K562 (cell line): Measurements from ENCODE around the gene ESPN. TPM values are rescaled to one million over a fixed set of nuclear protein-coding genes. Genes with fewer than 3 reads are reported as not detected.
A peak's percentile ranks its signal among the peaks of the same experiment; 100 is the strongest.

ENCODE experiments used
- ATF2 ChIP-seq: sonication (generic); formaldehyde crosslinking; IDR thresholded peaks from 2 replicates; pipeline ENCODE4 v1.8.1; 2022; ENCODE audit warnings: missing genetic modification reagents
- ATF7 ChIP-seq: fragments of 450-650 bp; IDR thresholded peaks from 2 replicates; pipeline ENCODE4 v1.7.1; 2014; ENCODE audit warnings: mild to moderate bottlenecking, moderate library complexity
- CBX3 ChIP-seq, 2 experiments: IDR thresholded peaks; 1 replicate in 1 of 2; 2 replicates in 1 of 2; pipeline ENCODE4 v1.6.1; 2012; ENCODE audit warnings: inconsistent platforms in 2 of 2, low read length in 2 of 2, borderline replicate concordance in 1 of 2, control low read depth in 1 of 2
- ID3 ChIP-seq, 2 experiments: fragments of 250-450 bp in 1 of 2; fragments of 450-650 bp in 1 of 2; sonication (Bioruptor Pico) in 1 of 2; IDR thresholded peaks; 2 replicates each; pipeline versions ENCODE4 v1.6.1 to v1.8.0; 2016 to 2021; ENCODE audit warnings: mild to moderate bottlenecking in 2 of 2, moderate library complexity in 2 of 2, missing compliant biosample characterization in 1 of 2, missing genetic modification characterization in 1 of 2
- KDM4B ChIP-seq, 2 experiments: fragments of 450-650 bp in 1 of 2; sonication (generic) in 1 of 2; IDR thresholded peaks; 2 replicates each; pipeline ENCODE4 v1.6.1; 2016 to 2017; ENCODE audit warnings: borderline replicate concordance in 2 of 2, antibody characterized with exemption in 1 of 2, low read depth in 1 of 2, mild to moderate bottlenecking in 1 of 2
- KLF16 ChIP-seq: IDR thresholded peaks from 2 replicates; pipeline ENCODE4 v1.6.1; 2016; ENCODE audit warnings: antibody characterized with exemption
- MAZ ChIP-seq, 2 experiments: fragments of 450-650 bp in 1 of 2; sonication (generic) in 1 of 2; formaldehyde crosslinking; IDR thresholded peaks in 1 of 2; conservative IDR thresholded peaks in 1 of 2; 2 replicates each; pipeline versions ENCODE4 v1.4.0 to v1.5.0; 2020; ENCODE audit warnings: mild to moderate bottlenecking in 1 of 2, missing genetic modification reagents in 1 of 2
- MEF2D ChIP-seq: conservative IDR thresholded peaks from 2 replicates; pipeline ENCODE4 v1.6.1; 2016; ENCODE audit warnings: low read depth, missing genetic modification characterization, missing compliant biosample characterization
- NONO ChIP-seq, 2 experiments: fragments of 200-400 bp in 1 of 2; fragments of 450-650 bp in 1 of 2; formaldehyde crosslinking in 1 of 2; IDR thresholded peaks; 2 replicates each; pipeline ENCODE4 v1.6.1; 2017; ENCODE audit warnings: low read depth in 2 of 2, mild to moderate bottlenecking in 2 of 2, moderate library complexity in 2 of 2, low read length in 1 of 2
- SMC3 ChIP-seq: conservative IDR thresholded peaks from 2 replicates; pipeline ENCODE4 v1.6.1; 2011; ENCODE audit warnings: low read depth, low read length, improper control_type of control experiment; ENCODE audit not compliant: insufficient read depth
- TGIF2 ChIP-seq: sonication (generic); formaldehyde crosslinking; IDR thresholded peaks from 2 replicates; pipeline ENCODE4 v1.8.1; 2022; ENCODE audit warnings: mild to moderate bottlenecking, missing genetic modification reagents, moderate library complexity
- XRCC5 ChIP-seq: fragments of 200-400 bp; formaldehyde crosslinking; IDR thresholded peaks from 2 replicates; pipeline ENCODE4 v1.6.1; 2017; ENCODE audit warnings: low read depth, mild to moderate bottlenecking, low read length
- polyA plus RNA-seq, 8 experiments: library from polyadenylated mRNA; depleted of rRNA in 4 of 8; stranded (reverse) in 5 of 8; unstranded in 3 of 8; fragments of >200 nt; fragmentation: Nextera tagmentation in 2 of 8; fragmentation: Illumina TruSeq in 1 of 8; extraction: Ambion mirVana in 2 of 8; extraction: Trizol in 1 of 8; gene quantifications; 2 replicates each; pipeline versions ENCODE4 v1.2.1 to v1.2.3, GENCODE V29; 2011 to 2014; ENCODE audit warnings: inconsistent platforms in 1 of 8, missing spikeins in 1 of 8
- total RNA-seq, 7 experiments: library from RNA; depleted of rRNA in 6 of 7; stranded (reverse); fragments of >200 nt in 6 of 7; fragmentation: Illumina TruSeq in 2 of 7; extraction: Trizol in 2 of 7; gene quantifications; 2 replicates each; pipeline versions ENCODE4 v1.2.1 to v1.2.3, GENCODE V29; 2011 to 2021; ENCODE audit warnings: low replicate concordance in 1 of 7
- TF ChIP-seq, protein P1 (sequence below): IDR thresholded peaks from 3 replicates; pipeline ENCODE4 v1.6.1; 2011; ENCODE audit warnings: borderline replicate concordance, mild to moderate bottlenecking; ENCODE audit not compliant: insufficient read length, insufficient read depth
- TF ChIP-seq, protein P2 (sequence below): sonication (generic); formaldehyde crosslinking; IDR thresholded peaks from 2 replicates; pipeline ENCODE4 v1.8.0; 2022; ENCODE audit warnings: mild to moderate bottlenecking, low read depth, missing genetic modification reagents
- TF ChIP-seq, protein P3 (sequence below): sonication (generic); formaldehyde crosslinking; IDR thresholded peaks from 2 replicates; pipeline ENCODE4 v1.8.1; 2023; ENCODE audit warnings: mild to moderate bottlenecking, missing genetic modification reagents
- TF ChIP-seq, protein P4 (sequence below), 3 experiments: IDR thresholded peaks in 2 of 3; conservative IDR thresholded peaks in 1 of 3; 2 replicates each; pipeline ENCODE4 v1.5.1; 2011 to 2012; ENCODE audit warnings: low read length in 3 of 3, mild to moderate bottlenecking in 3 of 3, control low read depth in 2 of 3, improper control_type of control experiment in 1 of 3, inconsistent platforms in 1 of 3, low read depth in 1 of 3, mixed read lengths in 1 of 3, moderate library complexity in 1 of 3; ENCODE audit not compliant: insufficient read depth in 2 of 3

Gene ESPN
- total and polyA plus RNA-seq, 9 of the 15 experiments (the other 6 are each of a cell fraction or from before 2014, with no cell fraction given) = 0.07 to 1.2 (median 0.45) TPM; not detected in 3

- 0 out of 3 replicates have a peak, but pooled peaks of 1 of the 2 experiments have one; percentile 13 for TF ChIP-seq CBX3 (IDR thresholded peaks at IDR 0.05; ENCODE audit: borderline replicate concordance in 1 of 2, low read length in 2 of 2)
- TF ChIP-seq, protein P1, sequence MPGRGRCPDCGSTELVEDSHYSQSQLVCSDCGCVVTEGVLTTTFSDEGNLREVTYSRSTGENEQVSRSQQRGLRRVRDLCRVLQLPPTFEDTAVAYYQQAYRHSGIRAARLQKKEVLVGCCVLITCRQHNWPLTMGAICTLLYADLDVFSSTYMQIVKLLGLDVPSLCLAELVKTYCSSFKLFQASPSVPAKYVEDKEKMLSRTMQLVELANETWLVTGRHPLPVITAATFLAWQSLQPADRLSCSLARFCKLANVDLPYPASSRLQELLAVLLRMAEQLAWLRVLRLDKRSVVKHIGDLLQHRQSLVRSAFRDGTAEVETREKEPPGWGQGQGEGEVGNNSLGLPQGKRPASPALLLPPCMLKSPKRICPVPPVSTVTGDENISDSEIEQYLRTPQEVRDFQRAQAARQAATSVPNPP = no peak
- TF ChIP-seq, protein P2, sequence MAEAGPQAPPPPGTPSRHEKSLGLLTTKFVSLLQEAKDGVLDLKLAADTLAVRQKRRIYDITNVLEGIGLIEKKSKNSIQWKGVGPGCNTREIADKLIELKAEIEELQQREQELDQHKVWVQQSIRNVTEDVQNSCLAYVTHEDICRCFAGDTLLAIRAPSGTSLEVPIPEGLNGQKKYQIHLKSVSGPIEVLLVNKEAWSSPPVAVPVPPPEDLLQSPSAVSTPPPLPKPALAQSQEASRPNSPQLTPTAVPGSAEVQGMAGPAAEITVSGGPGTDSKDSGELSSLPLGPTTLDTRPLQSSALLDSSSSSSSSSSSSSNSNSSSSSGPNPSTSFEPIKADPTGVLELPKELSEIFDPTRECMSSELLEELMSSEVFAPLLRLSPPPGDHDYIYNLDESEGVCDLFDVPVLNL = 0 out of 2 replicates have a peak, but pooled peaks have one; percentile 14
- peak; percentile 70; the same call in 1 of the 2 replicates for TF ChIP-seq KLF16
- no peak for TF ChIP-seq KDM4B (IDR thresholded peaks at IDR 0.05; ENCODE audit: borderline replicate concordance in 2 of 2, low read depth in 1 of 2)
- no peak for TF ChIP-seq TGIF2
- peak; percentile 52 to 53; a peak in 2 of 4 replicates for TF ChIP-seq MAZ (CRISPR knock-in tag; conservative IDR thresholded peaks at IDR 0.05 in 1 of 2, IDR thresholded peaks at IDR 0.05 in 1 of 2)
- TF ChIP-seq NONO (IDR thresholded peaks at IDR 0.05; ENCODE audit: low read depth in 2 of 2, low read length in 1 of 2) = peak in 1 of 2 experiments; percentile 36; a peak in 1 of 4 replicates
- no peak for TF ChIP-seq ID3 (CRISPR knock-in tag; IDR thresholded peaks at IDR 0.05)
- TF ChIP-seq ID3 (tag; IDR thresholded peaks at IDR 0.05) = 0 out of 2 replicates have a peak, but pooled peaks have one; percentile 41
- TF ChIP-seq, protein P3, sequence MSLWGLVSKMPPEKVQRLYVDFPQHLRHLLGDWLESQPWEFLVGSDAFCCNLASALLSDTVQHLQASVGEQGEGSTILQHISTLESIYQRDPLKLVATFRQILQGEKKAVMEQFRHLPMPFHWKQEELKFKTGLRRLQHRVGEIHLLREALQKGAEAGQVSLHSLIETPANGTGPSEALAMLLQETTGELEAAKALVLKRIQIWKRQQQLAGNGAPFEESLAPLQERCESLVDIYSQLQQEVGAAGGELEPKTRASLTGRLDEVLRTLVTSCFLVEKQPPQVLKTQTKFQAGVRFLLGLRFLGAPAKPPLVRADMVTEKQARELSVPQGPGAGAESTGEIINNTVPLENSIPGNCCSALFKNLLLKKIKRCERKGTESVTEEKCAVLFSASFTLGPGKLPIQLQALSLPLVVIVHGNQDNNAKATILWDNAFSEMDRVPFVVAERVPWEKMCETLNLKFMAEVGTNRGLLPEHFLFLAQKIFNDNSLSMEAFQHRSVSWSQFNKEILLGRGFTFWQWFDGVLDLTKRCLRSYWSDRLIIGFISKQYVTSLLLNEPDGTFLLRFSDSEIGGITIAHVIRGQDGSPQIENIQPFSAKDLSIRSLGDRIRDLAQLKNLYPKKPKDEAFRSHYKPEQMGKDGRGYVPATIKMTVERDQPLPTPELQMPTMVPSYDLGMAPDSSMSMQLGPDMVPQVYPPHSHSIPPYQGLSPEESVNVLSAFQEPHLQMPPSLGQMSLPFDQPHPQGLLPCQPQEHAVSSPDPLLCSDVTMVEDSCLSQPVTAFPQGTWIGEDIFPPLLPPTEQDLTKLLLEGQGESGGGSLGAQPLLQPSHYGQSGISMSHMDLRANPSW (CRISPR knock-in tag) = peak; percentile 94; the same call in 1 of the 2 replicates
- TF ChIP-seq SMC3 = peak; percentile 76
- no peak for TF ChIP-seq ATF2 (CRISPR knock-in tag)
- peak; percentile 29; the same call in 1 of the 2 replicates for TF ChIP-seq ATF7
- TF ChIP-seq MEF2D = no peak
- TF ChIP-seq, protein P4, sequence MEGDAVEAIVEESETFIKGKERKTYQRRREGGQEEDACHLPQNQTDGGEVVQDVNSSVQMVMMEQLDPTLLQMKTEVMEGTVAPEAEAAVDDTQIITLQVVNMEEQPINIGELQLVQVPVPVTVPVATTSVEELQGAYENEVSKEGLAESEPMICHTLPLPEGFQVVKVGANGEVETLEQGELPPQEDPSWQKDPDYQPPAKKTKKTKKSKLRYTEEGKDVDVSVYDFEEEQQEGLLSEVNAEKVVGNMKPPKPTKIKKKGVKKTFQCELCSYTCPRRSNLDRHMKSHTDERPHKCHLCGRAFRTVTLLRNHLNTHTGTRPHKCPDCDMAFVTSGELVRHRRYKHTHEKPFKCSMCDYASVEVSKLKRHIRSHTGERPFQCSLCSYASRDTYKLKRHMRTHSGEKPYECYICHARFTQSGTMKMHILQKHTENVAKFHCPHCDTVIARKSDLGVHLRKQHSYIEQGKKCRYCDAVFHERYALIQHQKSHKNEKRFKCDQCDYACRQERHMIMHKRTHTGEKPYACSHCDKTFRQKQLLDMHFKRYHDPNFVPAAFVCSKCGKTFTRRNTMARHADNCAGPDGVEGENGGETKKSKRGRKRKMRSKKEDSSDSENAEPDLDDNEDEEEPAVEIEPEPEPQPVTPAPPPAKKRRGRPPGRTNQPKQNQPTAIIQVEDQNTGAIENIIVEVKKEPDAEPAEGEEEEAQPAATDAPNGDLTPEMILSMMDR (IDR thresholded peaks at IDR 0.05 in 2 of 3, conservative IDR thresholded peaks at IDR 0.05 in 1 of 3; ENCODE audit: insufficient read depth in 2 of 3, low read depth in 1 of 3, low read length in 3 of 3) = peak; percentile 96 to 98 (median 96)
- TF ChIP-seq XRCC5 = peak; percentile 73
Measured at GRCh38 chr1:6438047-6438525, 13.5 kb downstream of the ESPN start (continued).
